GM21723 (cell line): Measurements from ENCODE around the gene SPATA31D4.

ENCODE experiments used
- ATAC-seq: cut with Tn5 transposase; IDR thresholded peaks from one replicate; pipeline ENCODE4 v1.9.1; 2021; ENCODE audit warnings: mild to moderate bottlenecking, moderate library complexity; ENCODE audit not compliant: unreplicated experiment

Gene SPATA31D4

DNA sequence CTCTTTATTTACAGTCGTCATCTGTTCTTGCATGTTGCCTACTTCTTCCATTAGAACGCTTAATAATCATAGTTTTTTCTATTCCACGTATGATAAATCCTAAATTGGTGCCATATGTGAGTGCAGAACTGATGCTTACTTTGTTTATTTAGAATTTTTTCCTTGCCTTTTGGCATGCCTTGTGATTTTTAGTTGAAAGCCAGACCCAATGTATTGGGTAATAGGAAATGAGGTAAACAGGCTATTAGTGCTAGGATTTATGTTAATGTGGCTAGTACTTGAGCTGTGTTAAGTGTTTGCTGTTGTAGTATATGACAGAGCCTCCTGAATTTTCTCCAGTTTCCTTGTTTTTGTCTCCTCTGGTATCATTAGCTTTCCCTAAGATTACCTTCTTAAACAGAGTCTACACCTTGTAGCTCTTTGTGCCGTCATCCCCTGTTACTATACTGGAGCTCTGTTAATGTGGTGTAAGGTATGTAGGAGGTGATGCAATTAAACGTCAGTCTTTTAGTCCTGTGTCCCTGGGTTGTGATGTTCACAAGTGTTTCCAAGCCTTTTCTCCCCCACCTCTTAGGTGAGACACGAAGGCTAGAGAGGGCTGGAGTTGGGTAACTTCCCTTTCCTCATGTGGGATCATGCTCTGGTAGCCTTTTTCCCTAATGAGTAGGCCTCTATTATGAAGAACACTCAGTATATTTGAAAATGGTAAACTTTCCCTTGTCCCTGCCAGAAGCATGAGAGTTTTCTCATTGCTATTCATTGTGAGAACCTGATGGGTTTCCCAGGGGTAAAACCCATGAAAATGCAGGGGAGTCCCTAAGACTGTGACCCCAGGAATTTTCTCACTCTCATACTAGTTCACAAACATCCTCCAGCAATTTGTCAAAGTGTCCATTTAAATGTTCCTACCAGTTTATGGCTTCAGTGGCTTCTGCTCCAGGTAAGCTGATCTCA lies 36.3 kb downstream of the SPATA31D4 start:
- ATAC-seq: no peak

DNA sequence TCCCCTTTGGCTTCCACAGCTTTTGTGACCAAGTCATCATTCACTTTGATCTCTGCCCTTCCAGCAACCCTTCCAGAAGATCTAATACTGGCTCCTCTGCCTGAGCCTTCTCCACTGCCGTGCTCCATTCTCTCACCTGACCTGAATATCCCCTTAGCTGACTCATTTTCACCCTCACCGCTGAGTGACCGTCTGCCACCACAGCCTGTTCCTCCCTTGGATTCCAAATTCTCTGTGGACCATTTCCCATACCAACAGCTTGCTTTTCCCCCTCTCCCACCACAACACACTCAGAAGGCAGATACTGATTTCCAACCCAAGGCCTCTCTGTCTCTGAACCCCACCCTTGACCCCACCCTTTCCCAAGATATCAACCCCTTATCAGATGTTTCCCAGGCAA lies 39.8 kb downstream of the SPATA31D4 start:
- no peak for ATAC-seq

DNA sequence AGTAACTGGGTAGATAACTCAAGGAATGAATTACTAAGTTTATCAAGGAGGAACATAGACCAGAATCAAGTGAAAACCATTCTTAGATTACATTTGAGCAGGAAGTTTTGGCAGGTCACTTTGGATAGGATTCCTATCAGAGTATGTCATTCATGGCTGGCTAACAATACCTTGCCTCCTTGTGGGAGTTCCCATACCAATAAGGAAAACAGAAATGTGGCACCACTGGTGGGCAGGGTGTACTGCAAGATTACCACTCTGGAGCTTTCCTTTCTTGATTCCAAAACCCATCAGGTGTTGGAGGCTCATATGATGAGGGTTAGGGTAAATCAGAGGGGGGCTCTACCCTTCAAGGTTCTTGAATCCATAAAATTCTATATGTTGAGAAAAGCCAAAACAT lies 41.7 kb downstream of the SPATA31D4 start:
- no peak for ATAC-seq

DNA sequence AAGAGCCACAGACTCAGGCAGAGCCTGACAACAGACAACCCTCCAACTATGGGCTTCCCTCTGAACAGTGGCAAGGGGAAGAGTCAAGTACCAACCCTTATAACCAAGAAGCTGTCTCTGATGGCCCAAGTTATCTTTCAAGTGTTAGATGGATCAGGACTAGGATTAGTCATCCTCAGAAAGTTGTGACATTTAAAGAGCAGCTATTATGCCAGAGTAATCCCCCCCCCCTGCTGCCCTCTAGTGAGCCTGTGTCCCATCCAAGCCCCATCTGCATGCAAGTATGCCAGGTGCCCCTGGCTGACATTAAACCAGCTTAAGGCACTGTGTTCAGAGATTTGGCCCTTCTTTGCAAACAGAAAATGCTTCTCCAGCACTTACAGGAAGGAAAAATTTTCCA lies 43.5 kb downstream of the SPATA31D4 start:
- ATAC-seq: no peak

DNA sequence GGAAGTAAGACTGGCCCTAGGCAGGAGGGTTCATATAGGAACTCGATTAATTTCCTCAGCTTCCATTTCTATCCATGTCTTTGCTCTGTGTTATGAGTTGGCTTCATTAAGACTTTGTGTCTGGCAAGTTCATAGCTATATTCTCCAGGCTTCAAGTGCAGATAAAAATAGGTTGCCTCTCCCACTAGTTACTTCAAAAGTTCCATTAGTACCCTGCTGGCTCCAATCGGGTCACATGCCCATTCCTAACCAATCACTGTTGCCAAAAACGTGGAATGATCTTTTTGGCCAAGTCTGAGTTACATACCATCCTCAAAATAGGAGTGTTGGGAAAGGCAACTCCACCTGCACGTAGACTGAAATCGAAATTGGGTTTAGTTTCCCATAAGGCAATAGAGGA lies 46.5 kb downstream of the SPATA31D4 start:
- no peak for ATAC-seq

DNA sequence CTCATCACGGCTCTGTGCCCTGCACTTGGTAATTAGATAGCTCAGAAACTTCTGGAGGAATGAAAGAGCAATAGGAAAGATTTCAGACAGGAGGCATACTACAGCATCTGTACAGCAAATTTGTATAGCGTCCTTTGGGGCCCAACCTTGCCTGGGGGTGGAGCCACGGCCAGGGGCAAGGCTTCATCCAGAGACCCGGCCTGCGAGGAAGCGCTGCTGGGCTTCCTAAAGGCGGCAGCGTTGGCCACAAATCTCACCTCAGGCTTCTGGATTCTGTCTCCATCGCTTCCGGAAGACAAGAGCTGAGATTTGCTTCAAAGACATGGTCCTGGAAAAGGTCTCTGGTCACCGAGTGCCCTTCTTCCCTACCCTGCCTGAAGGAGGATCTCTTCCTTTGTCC lies 48.1 kb downstream of the SPATA31D4 start:
- ATAC-seq: no peak

DNA sequence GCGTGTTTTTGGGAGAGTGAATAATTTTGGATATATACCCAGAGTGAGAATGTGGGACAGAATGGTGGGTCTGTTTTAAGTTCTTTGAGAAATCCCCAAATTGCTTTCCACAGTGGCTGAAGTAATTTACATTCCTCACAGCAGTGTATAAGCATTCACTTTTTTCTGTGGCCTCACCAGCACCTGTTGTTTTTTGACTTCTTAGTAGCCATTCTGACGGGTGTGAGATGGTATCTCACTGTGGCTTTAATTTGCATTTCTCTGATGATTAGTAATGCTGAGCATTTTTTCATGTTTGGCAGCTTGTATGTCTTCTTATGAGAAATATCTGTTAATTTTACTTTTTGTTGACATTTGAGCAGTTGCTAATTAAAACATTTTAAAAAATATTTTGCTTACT lies 51.0 kb downstream of the SPATA31D4 start:
- ATAC-seq: peak; percentile 74

DNA sequence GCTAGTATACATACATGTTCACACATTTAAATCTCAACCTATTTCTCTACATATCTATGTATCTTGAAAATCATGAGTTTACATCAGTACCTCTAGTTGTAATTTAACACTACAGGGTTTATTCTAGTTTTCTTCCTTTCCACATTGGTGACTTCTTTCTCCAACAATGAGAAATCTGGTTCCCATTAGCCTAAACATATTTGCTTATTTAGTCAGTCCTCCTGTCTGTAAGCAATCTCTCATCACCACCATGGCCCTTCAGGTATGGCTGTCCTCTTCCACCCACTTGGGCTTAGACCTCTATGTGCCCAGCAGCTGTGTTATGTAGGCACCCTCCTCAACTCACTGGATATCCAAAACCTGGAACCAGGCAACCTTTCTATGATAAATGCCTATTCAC lies 52.3 kb downstream of the SPATA31D4 start:
- no peak for ATAC-seq

DNA sequence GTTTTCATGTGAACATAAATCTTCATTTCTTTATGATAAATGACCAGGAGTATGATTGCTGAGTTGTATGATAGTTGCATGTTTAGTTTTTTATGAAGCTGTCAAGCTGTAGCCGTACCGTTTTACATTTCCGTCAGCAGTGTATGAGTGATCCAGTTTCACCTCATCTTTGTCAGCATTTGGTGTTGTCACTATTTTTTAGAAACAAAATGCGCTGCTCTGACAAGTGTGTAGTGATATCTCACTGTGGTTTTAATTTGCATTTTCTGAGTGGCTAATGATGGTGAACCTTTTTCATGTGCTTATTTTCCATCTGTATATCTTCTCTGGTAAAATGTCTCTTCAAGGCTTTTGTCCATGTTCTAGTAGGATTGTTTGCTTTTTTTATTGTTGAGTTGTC lies 53.7 kb downstream of the SPATA31D4 start:
- no peak for ATAC-seq
